ENCODE measurements around the gene KRTAP5-5. TPM values are rescaled to one million over a fixed set of nuclear protein-coding genes. Genes with fewer than 3 reads are reported as not detected.

Gene KRTAP5-5
- total RNA-seq, 1 experiment from 2014 or later, result not detected

- POLR2A ChIA-PET, result no interaction called here
- H3K36me3 Mint-ChIP-seq (ENCODE audit: insufficient read depth, unreplicated experiment), result no peaks in the 10 kb centered on the region
Measured at GRCh38 chr11:1647901-1648652, 18.5 kb downstream of the KRTAP5-5 start.

GRCh38 chr11:1648653-1649420 lies 19.3 kb downstream of the KRTAP5-5 start:
- no peaks in the 10 kb centered on the region for H3K36me3 ChIP-seq (ENCODE audit: control insufficient read depth, insufficient read depth, low read length)
- ChIA-PET POLR2A (no interaction called here), CTCF (interaction anchor here (1.1 kb wide), 1 partner anchor 186 kb away, joined by 3 read pairs; the partner anchor contains the start of gene SYT8)
- peaks cover 3% of the 10 kb centered on the region for H3K4me1 Mint-ChIP-seq (ENCODE audit: low read depth, unreplicated experiment)
- peaks cover 15% of the 10 kb centered on the region for H3K4me1 ChIP-seq
- no peaks in the 10 kb centered on the region for H3K36me3 Mint-ChIP-seq (ENCODE audit: insufficient read depth, unreplicated experiment)
- no peak overlapping the region for H3K27ac Mint-ChIP-seq (ENCODE audit: unreplicated experiment)
- intact Hi-C loops (cut with micrococcal nuclease; ENCODE audit: unreplicated experiment), result no loop called here
- DNase-seq, result no peak
- no peak overlapping the region for H3K4me3 ChIP-seq (ENCODE audit: low read depth, low read length)
- H3K27me3 ChIP-seq (replicated peaks; ENCODE audit: control insufficient read depth, insufficient read depth, low read length), result no peaks in the 10 kb centered on the region
- no peak overlapping the region for H3K4me3 Mint-ChIP-seq (ENCODE audit: unreplicated experiment)
- H3K9me3 Mint-ChIP-seq (ENCODE audit: unreplicated experiment), result no peaks in the 10 kb centered on the region
- no peaks in the 10 kb centered on the region for H3K9me3 ChIP-seq
- no peaks in the 10 kb centered on the region for H3K27me3 Mint-ChIP-seq (ENCODE audit: insufficient read depth, unreplicated experiment)
- no peak for TF ChIP-seq CTCF (IDR thresholded peaks at IDR 0.05; ENCODE audit: insufficient read depth in 1 of 2, low read depth in 1 of 2, low read length in 1 of 2, severe bottlenecking in 1 of 2, unreplicated experiment in 1 of 2)
- no TSS peak for BruUV-seq (replicated peaks)

More at GRCh38 chr11:1647901-1648652, 18.5 kb downstream of the KRTAP5-5 start:
- TF ChIP-seq CTCF (IDR thresholded peaks at IDR 0.05; ENCODE audit: insufficient read depth in 1 of 2, low read depth in 1 of 2, low read length in 1 of 2, severe bottlenecking in 1 of 2, unreplicated experiment in 1 of 2), result no peak
- Mint-ChIP-seq H3K27me3 (ENCODE audit: insufficient read depth, unreplicated experiment) (no peaks in the 10 kb centered on the region), H3K4me3 (ENCODE audit: unreplicated experiment) (no peak overlapping the region), H3K9me3 (ENCODE audit: unreplicated experiment) (no peaks in the 10 kb centered on the region), H3K27ac (ENCODE audit: unreplicated experiment) (no peak overlapping the region), H3K4me1 (ENCODE audit: low read depth, unreplicated experiment) (no peaks in the 10 kb centered on the region)
- BruUV-seq (replicated peaks), result no TSS peak
- H3K27me3 ChIP-seq (replicated peaks; ENCODE audit: control insufficient read depth, insufficient read depth, low read length), result no peaks in the 10 kb centered on the region
- CTCF ChIA-PET, result interaction anchor here (1.1 kb wide), 1 partner anchor 187 kb away, joined by 3 read pairs; the partner anchor contains the start of gene SYT8
- DNase-seq, result no peak
- peaks cover 7% of the 10 kb centered on the region for H3K4me1 ChIP-seq
- H3K4me3 ChIP-seq (ENCODE audit: low read depth, low read length), result no peak overlapping the region
- intact Hi-C loops (cut with micrococcal nuclease; ENCODE audit: unreplicated experiment), result no loop called here
- no peaks in the 10 kb centered on the region for H3K36me3 ChIP-seq (ENCODE audit: control insufficient read depth, insufficient read depth, low read length)
- no peaks in the 10 kb centered on the region for H3K9me3 ChIP-seq

- H3K36me3 ChIP-seq (ENCODE audit: control insufficient read depth, insufficient read depth, low read length), result no peaks in the 10 kb centered on the region
- no TSS peak for BruUV-seq (replicated peaks)
- no peaks in the 10 kb centered on the region for H3K9me3 ChIP-seq
- no peaks in the 10 kb centered on the region for H3K27me3 Mint-ChIP-seq (ENCODE audit: insufficient read depth, unreplicated experiment)
- no peak overlapping the region for H3K4me3 Mint-ChIP-seq (ENCODE audit: unreplicated experiment)
- H3K9me3 Mint-ChIP-seq (ENCODE audit: unreplicated experiment), result no peaks in the 10 kb centered on the region
- DNase-seq, result no peak
- TF ChIP-seq CTCF (IDR thresholded peaks at IDR 0.05; ENCODE audit: insufficient read depth in 1 of 2, low read depth in 1 of 2, low read length in 1 of 2, severe bottlenecking in 1 of 2, unreplicated experiment in 1 of 2), result no peak
- H3K27ac Mint-ChIP-seq (ENCODE audit: unreplicated experiment), result no peak overlapping the region
- H3K4me1 Mint-ChIP-seq (ENCODE audit: low read depth, unreplicated experiment), result peaks cover 17% of the 10 kb centered on the region
- H3K36me3 Mint-ChIP-seq (ENCODE audit: insufficient read depth, unreplicated experiment), result no peaks in the 10 kb centered on the region
- peaks cover 29% of the 10 kb centered on the region for H3K4me1 ChIP-seq
- no peak overlapping the region for H3K4me3 ChIP-seq (ENCODE audit: low read depth, low read length)
- POLR2A ChIA-PET, result no interaction called here
- H3K27me3 ChIP-seq (replicated peaks; ENCODE audit: control insufficient read depth, insufficient read depth, low read length), result no peaks in the 10 kb centered on the region
- CTCF ChIA-PET, result interaction anchor here (0.6 to 5.5 kb wide), 5 partner anchors 78 to 501 kb away, joined by 3 to 188 read pairs (median 4); partner anchors contain the start of gene DUSP8
- intact Hi-C loops (cut with micrococcal nuclease; ENCODE audit: unreplicated experiment), result no loop called here
Measured at GRCh38 chr11:1650034-1650917, 20.7 kb downstream of the KRTAP5-5 start.
